Transverse colon (tissue), 4 donors: Measurements from ENCODE around the gene KCP.

Experiments used
- EP300 ChIP-seq: sonication (generic); formaldehyde crosslinking; IDR thresholded peaks from one replicate; pipeline ENCODE4 v1.6.1; 2017; ENCODE audit warnings: antibody characterized with exemption, low read depth
- POLR2A ChIP-seq: fragments of 450-650 bp; IDR thresholded peaks from one replicate; pipeline ENCODE4 v1.6.1; 2016; ENCODE audit warnings: antibody characterized with exemption, mild to moderate bottlenecking, moderate library complexity
- POLR2AphosphoS5 ChIP-seq, 3 donors: sonication (generic); formaldehyde crosslinking; IDR thresholded peaks; one replicate each; pipeline ENCODE4 v1.6.1; 2016; ENCODE audit warnings: antibody characterized with exemption in 3 of 3
- TF ChIP-seq, protein P1 (sequence below), 5 experiments: fragments of 200-600 bp in 3 of 5; fragments of 450-650 bp in 2 of 5; sonication (generic) in 3 of 5; IDR thresholded peaks; 1 replicate in 2 of 5; 2 replicates in 3 of 5; pipeline ENCODE4 v1.5.1; 2016 to 2017; ENCODE audit warnings: antibody characterized with exemption in 5 of 5, inconsistent platforms in 3 of 5, mild to moderate bottlenecking in 2 of 5, moderate library complexity in 1 of 5

DNA sequence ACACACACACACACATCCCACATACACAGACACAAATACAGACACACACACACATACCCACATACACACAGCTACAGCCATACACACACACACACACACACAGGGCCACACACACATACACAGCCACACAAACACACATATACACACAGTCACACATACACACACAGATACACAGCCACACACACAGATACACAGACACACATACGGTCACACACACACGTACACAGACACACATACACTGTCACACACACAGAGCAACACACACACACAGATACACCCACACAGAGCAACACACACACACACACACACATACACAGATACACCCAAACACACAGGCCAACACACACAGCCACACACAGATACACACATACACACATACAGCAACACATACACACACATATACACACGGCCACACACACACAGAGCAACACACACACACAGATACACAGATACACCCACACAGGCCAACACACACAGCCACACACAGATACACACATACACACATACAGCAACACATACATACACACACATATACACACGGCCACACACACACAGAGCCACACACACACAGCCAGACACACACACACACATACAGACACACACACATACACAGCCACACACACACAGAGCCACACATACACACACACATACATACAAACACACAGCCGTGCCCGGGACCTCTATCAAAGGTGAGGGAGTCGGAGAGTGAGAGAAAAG is 22.3 kb downstream of the KCP start:
- TF ChIP-seq POLR2A = no peak
- TF ChIP-seq, protein P1, sequence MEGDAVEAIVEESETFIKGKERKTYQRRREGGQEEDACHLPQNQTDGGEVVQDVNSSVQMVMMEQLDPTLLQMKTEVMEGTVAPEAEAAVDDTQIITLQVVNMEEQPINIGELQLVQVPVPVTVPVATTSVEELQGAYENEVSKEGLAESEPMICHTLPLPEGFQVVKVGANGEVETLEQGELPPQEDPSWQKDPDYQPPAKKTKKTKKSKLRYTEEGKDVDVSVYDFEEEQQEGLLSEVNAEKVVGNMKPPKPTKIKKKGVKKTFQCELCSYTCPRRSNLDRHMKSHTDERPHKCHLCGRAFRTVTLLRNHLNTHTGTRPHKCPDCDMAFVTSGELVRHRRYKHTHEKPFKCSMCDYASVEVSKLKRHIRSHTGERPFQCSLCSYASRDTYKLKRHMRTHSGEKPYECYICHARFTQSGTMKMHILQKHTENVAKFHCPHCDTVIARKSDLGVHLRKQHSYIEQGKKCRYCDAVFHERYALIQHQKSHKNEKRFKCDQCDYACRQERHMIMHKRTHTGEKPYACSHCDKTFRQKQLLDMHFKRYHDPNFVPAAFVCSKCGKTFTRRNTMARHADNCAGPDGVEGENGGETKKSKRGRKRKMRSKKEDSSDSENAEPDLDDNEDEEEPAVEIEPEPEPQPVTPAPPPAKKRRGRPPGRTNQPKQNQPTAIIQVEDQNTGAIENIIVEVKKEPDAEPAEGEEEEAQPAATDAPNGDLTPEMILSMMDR (IDR thresholded peaks at IDR 0.05) = no peak
- no peak for TF ChIP-seq EP300
- TF ChIP-seq POLR2AphosphoS5 (IDR thresholded peaks at IDR 0.05) = no peak
